Ammon's horn (tissue), 1 donor: ENCODE results near the gene LGI1.

Experiments used
- DNase-seq: peaks from one replicate; pipeline ENCODE4 v3.0.0-alpha.2; 2016; ENCODE audit warnings: low spot score

The LGI1 gene

DNA sequence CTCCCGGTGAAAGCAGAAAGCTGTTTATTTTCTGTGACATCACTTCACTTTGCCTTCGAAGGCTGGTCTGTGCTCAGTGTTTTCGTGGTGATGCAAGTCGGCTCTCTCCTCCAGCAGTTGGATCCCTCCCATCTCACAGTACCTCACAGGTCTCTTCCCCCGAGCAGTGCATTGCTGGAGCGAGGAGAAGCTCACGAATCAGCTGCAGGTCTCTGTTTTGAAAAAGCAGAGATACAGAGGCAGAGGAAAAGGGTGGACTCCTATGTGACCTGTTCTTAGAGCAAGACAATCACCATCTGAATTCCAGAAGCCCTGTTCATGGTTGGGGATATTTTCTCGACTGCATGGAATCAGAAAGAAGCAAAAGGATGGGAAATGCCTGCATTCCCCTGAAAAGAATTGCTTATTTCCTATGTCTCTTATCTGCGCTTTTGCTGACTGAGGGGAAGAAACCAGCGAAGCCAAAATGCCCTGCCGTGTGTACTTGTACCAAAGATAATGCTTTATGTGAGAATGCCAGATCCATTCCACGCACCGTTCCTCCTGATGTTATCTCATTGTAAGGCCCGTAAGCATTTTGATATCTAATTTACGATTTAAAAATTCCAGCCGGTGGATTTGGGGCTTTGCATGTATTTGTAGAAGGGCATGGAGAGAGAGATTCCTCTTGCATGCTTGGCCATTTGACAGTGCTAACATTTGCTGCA is at the start of gene LGI1:
TSS of gene LGI1 (plus strand) at position 136 of the 707 bp plus-strand sequence. CDS start at position 345, 209 bp downstream.
- peak; percentile 77 for DNase-seq

DNA sequence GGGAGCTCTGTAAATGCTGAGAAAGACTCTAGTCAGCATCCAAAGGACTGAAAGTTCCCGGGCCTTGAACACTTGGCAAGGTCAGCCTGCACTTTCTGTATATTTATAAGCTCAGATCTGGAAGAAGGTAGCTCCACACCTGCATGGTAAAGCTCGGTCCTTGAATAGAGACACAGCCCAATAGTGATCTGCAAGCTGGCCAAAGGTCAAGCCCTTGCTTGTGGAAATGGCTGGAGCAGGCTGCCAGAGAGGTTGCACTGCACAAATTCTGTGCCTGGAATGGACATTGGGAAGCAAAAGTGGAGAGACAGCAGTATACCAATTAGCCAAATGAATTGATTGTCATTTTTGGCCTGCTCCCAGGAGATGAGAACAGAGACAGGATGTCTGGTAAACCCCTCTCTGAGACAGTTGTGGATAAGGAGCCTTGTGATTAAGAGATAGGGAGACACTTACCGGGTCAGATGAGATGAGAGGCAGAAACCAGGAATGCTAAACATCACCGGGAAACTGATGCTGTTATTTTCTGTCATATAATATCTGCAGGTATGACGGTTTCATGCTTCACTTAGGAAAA is 47.3 kb upstream of the LGI1 start:
- no peak for DNase-seq

GRCh38 chr10:93711891-93712290 is 45.8 kb upstream of the LGI1 start:
- DNase-seq = no peak

DNA sequence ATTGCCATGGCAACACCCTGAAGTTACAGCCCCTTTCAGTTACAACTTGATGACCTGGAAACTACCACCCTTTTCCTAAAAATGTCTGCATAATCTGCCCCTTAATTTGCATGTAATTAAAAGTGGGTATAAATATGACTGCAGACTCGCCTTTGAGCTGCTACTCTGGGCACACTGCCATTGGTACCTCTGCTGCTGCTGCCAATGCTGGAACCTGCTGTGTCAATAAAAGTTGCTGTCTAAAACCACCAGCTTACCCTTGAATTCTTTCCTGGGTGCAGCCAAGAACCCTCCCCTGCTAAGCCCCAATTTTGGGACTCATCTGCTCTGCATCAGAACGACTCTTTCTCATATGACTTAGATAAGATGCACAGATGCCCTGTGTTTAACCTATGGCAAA is 45.1 kb upstream of the LGI1 start:
- peak; percentile 35 for DNase-seq

- DNase-seq = no peak
These were observed 42.4 kb upstream of the LGI1 start for GRCh38 chr10:93715345-93715744.

- DNase-seq = no peak
These were observed 41.0 kb upstream of the LGI1 start for GRCh38 chr10:93716766-93717165.

GRCh38 chr10:93718937-93719725 is 38.6 kb upstream of the LGI1 start:
- peak; percentile 40 for DNase-seq

- no peak for DNase-seq
These were observed 37.8 kb upstream of the LGI1 start for GRCh38 chr10:93719901-93720300.

GRCh38 chr10:93722550-93722949 is 35.2 kb upstream of the LGI1 start:
- no peak for DNase-seq

DNA sequence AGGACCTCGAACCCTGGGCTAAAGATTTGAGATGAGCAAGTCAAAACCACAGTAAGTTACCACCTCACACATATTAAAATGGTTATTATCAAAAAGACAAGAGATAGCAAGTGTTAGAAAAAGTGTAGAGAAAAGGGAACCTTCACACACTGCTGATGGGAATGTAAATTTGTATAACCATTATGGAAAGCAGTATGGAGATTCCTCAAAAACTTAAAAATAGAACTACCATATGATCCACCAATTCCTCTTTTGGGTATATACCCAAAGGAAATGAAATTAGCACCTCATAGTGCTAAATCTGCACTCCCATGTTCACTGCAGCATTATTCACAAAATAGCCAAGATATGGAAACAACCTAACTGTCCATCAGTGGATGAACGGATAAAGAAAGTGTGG is 34.6 kb upstream of the LGI1 start:
- no peak for DNase-seq

GRCh38 chr10:93726024-93726423 is 31.7 kb upstream of the LGI1 start:
- DNase-seq = no peak

DNA sequence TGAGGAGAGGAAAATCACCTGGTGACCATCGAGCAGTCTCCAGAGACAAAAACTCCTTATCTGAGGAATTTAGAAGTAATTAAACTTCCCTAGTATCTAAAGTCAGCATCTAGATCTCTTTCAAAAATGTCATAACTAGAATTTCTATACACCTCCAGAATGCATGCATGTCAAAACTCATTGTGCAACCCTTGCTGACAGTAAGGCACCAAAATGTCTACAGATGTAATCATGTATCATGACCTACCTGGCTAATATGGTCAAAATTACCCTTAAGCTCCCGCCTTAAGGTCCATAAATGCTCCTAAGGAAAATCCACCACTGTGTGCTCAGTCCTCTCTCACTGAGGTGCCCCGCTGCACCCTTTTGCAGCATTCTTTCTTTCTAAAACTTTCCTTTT is 16.4 kb upstream of the LGI1 start:
- DNase-seq = no peak

GRCh38 chr10:93742633-93743349 is 14.9 kb upstream of the LGI1 start:
- DNase-seq = no peak

DNA sequence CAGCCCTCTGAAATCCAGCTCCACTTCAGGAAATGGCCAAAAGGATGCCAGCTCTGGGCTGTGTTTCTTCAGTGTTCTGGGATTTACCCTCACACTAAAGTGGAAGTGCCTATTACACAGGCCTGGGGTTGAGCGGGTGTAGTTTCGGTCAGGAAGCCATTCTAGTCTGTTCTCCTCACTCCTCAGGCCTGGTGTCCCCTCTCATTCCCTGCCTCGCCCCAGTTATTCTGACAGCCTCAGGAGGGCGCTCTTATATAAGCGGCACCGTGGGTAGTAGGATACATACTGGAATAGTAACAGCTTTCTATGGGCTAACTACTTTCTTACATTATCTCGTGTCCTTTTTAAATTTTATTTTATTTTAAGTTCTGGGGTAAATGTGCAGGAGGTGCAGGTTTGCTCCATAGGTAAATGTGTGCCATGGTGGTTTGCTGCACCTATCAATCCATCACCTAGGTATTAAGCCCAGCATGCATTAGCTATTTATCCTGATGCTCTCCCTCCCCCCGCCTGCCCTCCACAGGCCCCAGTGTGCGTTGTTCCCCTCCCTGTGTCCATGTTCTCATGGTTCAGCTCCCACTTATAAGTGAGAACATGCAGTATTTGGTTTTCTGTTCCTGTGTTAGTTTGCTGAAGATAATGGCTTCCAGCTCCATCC is 12.2 kb upstream of the LGI1 start:
- peak; percentile 74 for DNase-seq

DNA sequence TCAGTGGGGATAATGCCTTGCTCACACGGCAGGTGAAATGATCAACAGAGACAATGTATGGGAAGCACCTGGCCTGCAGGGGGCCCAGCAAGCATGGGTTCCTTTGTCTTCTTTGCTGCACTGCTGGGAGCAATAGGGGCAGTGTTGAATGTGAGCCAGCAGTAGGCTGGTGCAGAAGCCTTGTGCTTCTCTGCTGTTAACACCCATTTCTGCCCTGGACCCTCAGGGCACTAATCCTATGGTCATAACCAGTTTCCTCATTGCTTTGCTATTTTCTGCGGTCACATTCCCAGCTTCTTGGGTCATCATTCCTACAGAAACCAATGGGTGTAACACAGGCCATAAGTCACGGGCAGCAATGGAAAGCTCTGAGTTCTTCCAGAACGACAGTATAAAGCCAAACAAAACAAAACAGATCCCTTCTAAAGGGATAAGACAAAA is 10.9 kb upstream of the LGI1 start:
- no peak for DNase-seq

- DNase-seq = no peak
These were observed 8.4 kb upstream of the LGI1 start for GRCh38 chr10:93749218-93749799.

DNA sequence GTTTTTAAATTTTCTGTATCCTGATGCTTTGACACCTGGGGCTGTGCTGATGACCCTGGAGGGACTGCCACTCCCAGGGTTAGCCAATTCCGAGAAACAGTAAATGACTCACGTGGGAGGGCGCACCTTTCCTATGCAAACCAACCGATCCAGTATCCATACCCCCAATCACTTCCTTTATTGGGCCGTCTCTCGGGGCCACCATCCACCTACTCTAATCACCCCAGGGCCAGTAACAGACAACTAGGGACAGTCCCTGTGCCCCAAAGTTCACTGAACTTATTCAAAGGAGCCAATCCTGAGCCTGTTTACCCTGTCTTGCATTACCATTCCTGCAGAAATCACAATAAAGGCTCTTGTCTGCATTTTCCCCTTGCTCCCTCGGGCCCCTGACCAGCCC is 6.6 kb upstream of the LGI1 start:
- DNase-seq = no peak

GRCh38 chr10:93751832-93752231 is 5.9 kb upstream of the LGI1 start:
- DNase-seq = peak; percentile 57

- no peak for DNase-seq
These were observed 5.0 kb upstream of the LGI1 start for GRCh38 chr10:93752761-93753160.

DNA sequence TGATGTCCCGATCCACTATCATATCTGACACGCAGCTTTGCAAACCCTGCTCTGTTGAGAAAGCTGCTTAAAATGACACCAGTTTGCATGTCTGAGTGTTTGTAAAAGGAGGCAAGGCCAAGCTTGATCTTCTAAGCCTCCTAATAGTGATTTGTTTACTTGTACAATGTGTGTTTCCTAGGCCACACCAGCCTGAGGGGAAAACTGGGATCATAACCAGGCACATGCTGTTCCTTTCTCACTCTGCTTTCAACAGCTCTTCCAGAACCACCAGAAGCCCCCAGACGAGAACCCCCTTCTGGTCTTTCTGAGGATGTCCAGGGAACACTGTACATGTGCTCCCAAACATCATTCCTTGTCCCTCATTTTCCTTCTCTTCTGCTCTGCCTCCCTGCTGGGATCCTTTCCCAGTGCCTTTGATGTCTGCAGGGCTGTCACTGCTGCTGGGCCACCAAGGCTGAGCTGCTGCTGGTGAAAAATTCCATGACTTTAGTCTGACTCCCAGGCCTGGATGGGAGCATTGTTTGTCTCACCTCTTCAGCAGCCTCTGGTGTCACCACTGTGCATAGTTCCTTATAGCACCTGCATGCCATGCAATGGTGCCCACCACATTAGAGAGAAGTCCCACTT is 4.0 kb upstream of the LGI1 start:
- no peak for DNase-seq

- DNase-seq = no peak
These were observed 3.0 kb upstream of the LGI1 start for GRCh38 chr10:93754761-93755160.
